Rectal smooth muscle tissue (tissue), 1 donor: Measurements from ENCODE around the gene LSAMP.

Experiments used
- H3K27ac ChIP-seq: one replicate; pipeline ENCODE4 v1.7.0; 2013; ENCODE audit warnings: low read depth, low read length, inconsistent platforms
- H3K27me3 ChIP-seq: one replicate; pipeline ENCODE4 v1.7.0; 2013; ENCODE audit warnings: low read length; ENCODE audit not compliant: control insufficient read depth, insufficient read depth
- H3K36me3 ChIP-seq: one replicate; pipeline ENCODE4 v1.7.0; 2013; ENCODE audit warnings: low read length; ENCODE audit not compliant: control insufficient read depth, insufficient read depth
- H3K4me1 ChIP-seq: one replicate; pipeline ENCODE4 v1.7.0; 2013; ENCODE audit warnings: low read length; ENCODE audit not compliant: control insufficient read depth, insufficient read depth
- H3K4me3 ChIP-seq: one replicate; pipeline ENCODE4 v1.7.0; 2013; ENCODE audit warnings: low read length
- H3K9ac ChIP-seq: one replicate; pipeline ENCODE4 v1.7.0; 2013; ENCODE audit warnings: low read length

LSAMP gene

GRCh38 chr3:116161575-116162525 lies 283.4 kb downstream of the LSAMP start:
- Histone ChIP-seq H3K36me3 (no peaks in the 10 kb centered on the region), H3K27me3 (no peaks in the 10 kb centered on the region), H3K4me1 (no peaks in the 10 kb centered on the region), H3K9ac (no peak overlapping the region), H3K27ac (no peak overlapping the region), H3K4me3 (no peak overlapping the region)

DNA sequence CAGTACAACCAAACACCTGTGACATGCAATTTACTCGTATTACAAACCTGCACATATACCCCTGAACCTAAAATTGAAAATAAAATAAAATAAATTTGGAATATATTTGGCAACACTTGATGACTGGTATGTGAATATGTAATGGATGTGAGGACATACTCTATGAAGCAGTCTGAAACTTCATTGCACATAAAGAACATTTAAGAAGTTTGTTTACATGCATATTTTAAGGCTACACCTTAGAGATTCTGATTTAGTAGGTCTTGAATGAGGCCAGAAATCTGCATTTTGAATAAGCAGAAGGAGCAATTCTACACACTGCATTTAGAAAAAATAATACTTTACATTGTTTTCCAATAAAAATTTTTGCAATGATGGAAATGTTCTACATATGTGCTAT lies 284.7 kb downstream of the LSAMP start:
- H3K27ac ChIP-seq, result no peak overlapping the region
- no peaks in the 10 kb centered on the region for H3K27me3 ChIP-seq
- no peak overlapping the region for H3K4me3 ChIP-seq
- no peaks in the 10 kb centered on the region for H3K4me1 ChIP-seq
- H3K36me3 ChIP-seq, result no peaks in the 10 kb centered on the region
- no peak overlapping the region for H3K9ac ChIP-seq

GRCh38 chr3:116155841-116156240 lies 289.4 kb downstream of the LSAMP start:
- Histone ChIP-seq H3K36me3 (no peaks in the 10 kb centered on the region), H3K4me1 (no peaks in the 10 kb centered on the region), H3K4me3 (no peak overlapping the region), H3K27me3 (no peaks in the 10 kb centered on the region), H3K9ac (no peak overlapping the region), H3K27ac (no peak overlapping the region)

GRCh38 chr3:116154389-116154788 lies 290.9 kb downstream of the LSAMP start:
- Histone ChIP-seq H3K4me3 (no peak overlapping the region), H3K9ac (no peak overlapping the region), H3K27ac (no peak overlapping the region), H3K4me1 (no peaks in the 10 kb centered on the region), H3K27me3 (no peaks in the 10 kb centered on the region), H3K36me3 (no peaks in the 10 kb centered on the region)

GRCh38 chr3:116153174-116153573 lies 292.1 kb downstream of the LSAMP start:
- Histone ChIP-seq H3K9ac (no peak overlapping the region), H3K36me3 (no peaks in the 10 kb centered on the region), H3K27ac (no peak overlapping the region), H3K27me3 (no peaks in the 10 kb centered on the region), H3K4me1 (no peaks in the 10 kb centered on the region), H3K4me3 (peak overlapping the region; percentile 2)

GRCh38 chr3:116150655-116151167 lies 294.6 kb downstream of the LSAMP start:
- Histone ChIP-seq H3K4me3 (no peak overlapping the region), H3K9ac (no peak overlapping the region), H3K27me3 (no peaks in the 10 kb centered on the region)

DNA sequence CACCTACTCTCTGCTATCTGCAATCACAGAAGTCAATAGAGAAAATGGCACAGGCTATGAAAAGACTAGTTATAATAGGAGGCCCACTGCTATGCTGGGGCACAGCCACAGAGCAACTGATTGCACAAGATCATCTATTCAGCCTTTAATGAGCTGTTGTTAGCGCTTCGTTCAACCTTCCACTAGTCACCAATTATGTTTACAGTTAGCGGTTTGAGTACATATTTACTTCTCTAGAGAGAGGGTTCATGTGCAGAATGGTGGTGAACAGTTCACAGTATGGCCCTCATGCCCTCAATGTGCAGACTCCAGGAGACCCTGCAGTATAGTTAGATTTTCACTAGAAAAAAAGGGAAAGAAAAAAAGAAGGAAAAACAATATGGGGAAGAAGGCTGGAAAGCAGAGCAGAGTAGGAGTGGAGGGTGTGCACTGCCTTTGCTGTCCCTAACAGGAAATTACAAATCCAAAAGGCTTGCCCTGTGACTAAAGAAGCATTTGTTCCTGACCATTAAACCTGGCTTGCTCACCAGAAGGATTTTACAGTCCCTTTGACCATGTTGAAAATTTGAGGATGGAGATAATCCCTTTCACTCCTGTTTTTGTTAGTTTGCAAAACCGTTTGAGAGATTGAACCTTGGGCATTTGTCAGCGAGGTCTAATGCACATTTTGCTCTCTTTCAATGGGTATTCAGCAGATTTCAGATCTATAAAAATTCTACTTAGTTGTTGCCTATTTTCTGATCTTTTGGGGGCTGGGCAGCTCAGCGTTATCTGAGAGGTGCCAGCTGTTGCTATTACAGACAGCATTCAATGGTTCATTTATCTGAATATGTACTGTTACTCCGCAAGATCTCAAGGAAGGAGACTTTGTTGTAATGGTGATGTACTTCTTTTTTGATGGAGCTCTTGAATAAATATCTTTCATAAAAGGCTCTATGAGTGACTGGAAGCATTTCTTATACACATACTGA lies 296.1 kb downstream of the LSAMP start:
- Histone ChIP-seq H3K9ac (no peak overlapping the region), H3K4me1 (no peaks in the 10 kb centered on the region), H3K27ac (no peak overlapping the region)

More at GRCh38 chr3:116150655-116151167, 294.6 kb downstream of the LSAMP start:
- no peaks in the 10 kb centered on the region for H3K36me3 ChIP-seq
- H3K4me1 ChIP-seq, result no peaks in the 10 kb centered on the region
- no peak overlapping the region for H3K27ac ChIP-seq

GRCh38 chr3:116145613-116146012 lies 299.7 kb downstream of the LSAMP start:
- no peaks in the 10 kb centered on the region for H3K4me1 ChIP-seq
- no peak overlapping the region for H3K27ac ChIP-seq
- no peak overlapping the region for H3K9ac ChIP-seq
- no peak overlapping the region for H3K4me3 ChIP-seq
- H3K36me3 ChIP-seq, result no peaks in the 10 kb centered on the region
- no peaks in the 10 kb centered on the region for H3K27me3 ChIP-seq

More for the DNA sequence above, 296.1 kb downstream of the LSAMP start:
- Histone ChIP-seq H3K36me3 (no peaks in the 10 kb centered on the region), H3K27me3 (no peaks in the 10 kb centered on the region), H3K4me3 (no peak overlapping the region)

DNA sequence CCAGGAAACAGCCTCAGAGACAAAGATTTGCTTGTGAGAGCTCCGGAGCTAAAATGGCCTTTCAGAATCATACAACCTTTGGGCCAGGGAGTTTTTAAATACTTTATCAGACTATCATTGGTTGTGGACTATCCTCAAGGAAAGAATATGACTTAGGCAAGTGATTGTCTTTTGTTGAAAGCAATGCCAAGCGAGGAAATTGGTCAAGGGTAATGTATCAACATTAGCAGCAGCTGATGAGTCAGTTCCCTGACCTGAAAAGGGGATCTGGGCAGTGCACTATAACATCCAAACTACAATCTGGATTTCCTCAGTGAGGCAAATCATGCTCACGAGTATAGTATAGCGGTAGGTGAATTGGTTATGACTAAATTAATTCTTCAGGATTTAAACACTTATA lies 303.6 kb downstream of the LSAMP start:
- H3K4me1 ChIP-seq, result peaks cover 8% of the 10 kb centered on the region
- no peaks in the 10 kb centered on the region for H3K27me3 ChIP-seq
- no peak overlapping the region for H3K27ac ChIP-seq
- H3K36me3 ChIP-seq, result no peaks in the 10 kb centered on the region
- H3K4me3 ChIP-seq, result no peak overlapping the region
- no peak overlapping the region for H3K9ac ChIP-seq

- H3K9ac ChIP-seq, result no peak overlapping the region
- H3K27ac ChIP-seq, result peak overlapping the region; percentile 27
- H3K27me3 ChIP-seq, result no peaks in the 10 kb centered on the region
- H3K4me1 ChIP-seq, result peaks cover 19% of the 10 kb centered on the region
- no peaks in the 10 kb centered on the region for H3K36me3 ChIP-seq
- no peak overlapping the region for H3K4me3 ChIP-seq
Observed at GRCh38 chr3:116140100-116140689, 305.1 kb downstream of the LSAMP start.

GRCh38 chr3:116139641-116140040 lies 305.6 kb downstream of the LSAMP start:
- Histone ChIP-seq H3K27me3 (no peaks in the 10 kb centered on the region), H3K4me1 (peaks cover 22% of the 10 kb centered on the region), H3K4me3 (no peak overlapping the region), H3K36me3 (no peaks in the 10 kb centered on the region), H3K9ac (no peak overlapping the region), H3K27ac (peak overlapping the region; percentile 27)
